Endothelial cell of umbilical vein (primary cell): ENCODE results near the gene MUC13. TPM values are rescaled to one million over a fixed set of nuclear protein-coding genes. Genes with fewer than 3 reads are reported as not detected.

ENCODE experiments used
- BruUV-seq: library from RNA; stranded (reverse); fragments of 400-500 nt; replicated peaks from 2 replicates; lab custom pipeline; 2021; lab: Mats Ljungman, UMichigan
- CTCF ChIA-PET: fragments of 300-600, 350-600 bp; sonication (Branson Sonifier 250); formaldehyde crosslinking; loops from one replicate; lab custom pipeline; 2021; ENCODE audit warnings: antibody characterized with exemption, inconsistent platforms; lab: Charles Lee
- POLR2A ChIA-PET: fragments of 300-600, 350-600 bp; sonication (Branson Sonifier 250); formaldehyde crosslinking; loops from one replicate; lab custom pipeline; 2021; ENCODE audit warnings: antibody characterized with exemption, inconsistent platforms; lab: Charles Lee
- DNase-seq: peaks from one replicate; pipeline ENCODE4 v3.0.0-alpha.2; 2011; ENCODE audit warnings: low read depth, low spot score
- FAIRE-seq: peaks from 2 replicates; lab custom pipeline; 2011; peaks lifted over from hg19 to GRCh38; lab: Jason Lieb, UNC
- H2AFZ ChIP-seq: 2 replicates; pipeline ENCODE4 v1.6.0; 2012; ENCODE audit warnings: low read depth, low read length, control low read depth, inconsistent platforms
- H3K27ac ChIP-seq: 2 replicates; pipeline ENCODE4 v1.5.1; 2011; ENCODE audit warnings: low read depth, mild to moderate bottlenecking, control low read depth, low read length, moderate library complexity; ENCODE audit not compliant: insufficient read depth
- H3K27me3 ChIP-seq, 2 experiments: 2 replicates each; pipeline versions ENCODE4 v1.6.0 to v1.6.1; 2011; ENCODE audit warnings: low read length in 2 of 2, mixed read lengths in 1 of 2; ENCODE audit not compliant: control insufficient read depth in 2 of 2, insufficient read depth in 2 of 2
- H3K36me3 ChIP-seq, 2 experiments: 2 replicates in 1 of 2; 3 replicates in 1 of 2; pipeline ENCODE4 v1.5.1; 2011; ENCODE audit warnings: low read length in 2 of 2, mild to moderate bottlenecking in 1 of 2, moderate library complexity in 1 of 2; ENCODE audit not compliant: control insufficient read depth in 2 of 2, insufficient read depth in 2 of 2; ENCODE audit errors: extremely low read depth in 1 of 2
- H3K4me1 ChIP-seq: 3 replicates; pipeline ENCODE4 v1.5.1; 2011; ENCODE audit warnings: mild to moderate bottlenecking, low read length; ENCODE audit not compliant: control insufficient read depth, insufficient read depth; ENCODE audit errors: extremely low read depth
- H3K4me2 ChIP-seq: 2 replicates; pipeline ENCODE4 v1.6.1; 2011; ENCODE audit warnings: low read length, control low read depth, mixed read lengths; ENCODE audit not compliant: insufficient read depth
- H3K4me3 ChIP-seq, 3 experiments: fragments of 200-600 bp in 1 of 3; sonication (generic), shearing (Covaris generic) in 1 of 3; replicated peaks in 1 of 3; 2 replicates each; pipeline ENCODE4 v1.5.1; 2011 to 2016; ENCODE audit warnings: control low read depth in 3 of 3, low read length in 3 of 3, mild to moderate bottlenecking in 2 of 3, inconsistent platforms in 1 of 3, low read depth in 1 of 3, moderate library complexity in 1 of 3; ENCODE audit not compliant: insufficient read depth in 1 of 3
- H3K79me2 ChIP-seq: 2 replicates; pipeline ENCODE4 v1.6.0; 2012; ENCODE audit warnings: low read length, inconsistent platforms; ENCODE audit not compliant: control insufficient read depth, insufficient read depth
- H3K9ac ChIP-seq: replicated peaks from 2 replicates; pipeline ENCODE3; 2011; ENCODE audit warnings: low read length, control low read depth; ENCODE audit not compliant: insufficient read depth; ENCODE audit errors: extremely low read depth
- H3K9me1 ChIP-seq: replicated peaks from 3 replicates; pipeline ENCODE4 v1.6.0; 2011; ENCODE audit warnings: mild to moderate bottlenecking, low read length; ENCODE audit not compliant: control insufficient read depth, insufficient read depth; ENCODE audit errors: extremely low read depth
- H3K9me3 ChIP-seq: replicated peaks from 2 replicates; pipeline ENCODE4 v1.5.1; 2012; ENCODE audit warnings: low read length, inconsistent platforms; ENCODE audit not compliant: control insufficient read depth, insufficient read depth
- H4K20me1 ChIP-seq: replicated peaks from 2 replicates; pipeline ENCODE3; 2011; ENCODE audit warnings: mild to moderate bottlenecking, low read length; ENCODE audit not compliant: control insufficient read depth, insufficient read depth; ENCODE audit errors: extremely low read depth
- EZH2 ChIP-seq: IDR thresholded peaks from 2 replicates; pipeline ENCODE4 v1.6.1; 2012; ENCODE audit warnings: borderline replicate concordance, low read depth, mild to moderate bottlenecking, moderate library complexity, low read length, inconsistent platforms; ENCODE audit not compliant: severe bottlenecking
- FOS ChIP-seq: IDR thresholded peaks from 2 replicates; pipeline ENCODE4 v1.6.1; 2011; ENCODE audit warnings: mild to moderate bottlenecking, low read length, moderate library complexity, borderline replicate concordance; ENCODE audit not compliant: insufficient read depth
- GATA2 ChIP-seq: IDR thresholded peaks from 2 replicates; pipeline ENCODE4 v1.7.0; 2011; ENCODE audit warnings: low read depth, mild to moderate bottlenecking, moderate library complexity, mixed read lengths, low read length; ENCODE audit not compliant: insufficient read length, insufficient read depth
- JUN ChIP-seq: IDR thresholded peaks from 2 replicates; pipeline ENCODE4 v1.6.1; 2011; ENCODE audit warnings: borderline replicate concordance, low read depth; ENCODE audit not compliant: insufficient read length, insufficient read depth
- MYC ChIP-seq: IDR thresholded peaks from one replicate; pipeline ENCODE4 v1.6.1; 2011; ENCODE audit warnings: mild to moderate bottlenecking, low read depth, low read length
- POLR2A ChIP-seq: IDR thresholded peaks from 2 replicates; pipeline ENCODE4 v1.6.1; 2012; ENCODE audit warnings: low read depth, mild to moderate bottlenecking, control low read depth, low read length
- POLR2AphosphoS5 ChIP-seq: IDR thresholded peaks from 2 replicates; pipeline ENCODE4 v1.6.1; 2012; ENCODE audit warnings: low read depth, mild to moderate bottlenecking, control low read depth, low read length, moderate library complexity; ENCODE audit not compliant: insufficient read depth
- dilution Hi-C: fragments of 300-500 bp; cut with MboI; formaldehyde crosslinking; loops from one replicate; pipeline ENCODE4 v1.15.0; 2019; ENCODE audit warnings: low sequenced_read_pairs; ENCODE audit not compliant: extremely low pct_ligation_motif_present
- intact Hi-C: fragments of 100-400 bp; cut with micrococcal nuclease; formaldehyde crosslinking; loops from one replicate; pipeline ENCODE4 v1.10.0; 2022
- polyA plus RNA-seq, 4 experiments: library from polyadenylated mRNA; depleted of rRNA in 3 of 4; stranded (reverse) in 3 of 4; unstranded in 1 of 4; fragments of >200 nt; gene quantifications; 2 replicates each; pipeline versions ENCODE4 v1.2.1 to v1.2.3, GENCODE V29; 2011 to 2012; ENCODE audit warnings: missing spikeins in 1 of 4
- total RNA-seq: library from RNA; stranded (reverse); gene quantifications from 2 replicates; pipeline ENCODE4 v1.2.3, GENCODE V29; 2021
- TF ChIP-seq, protein P1 (sequence below): IDR thresholded peaks from 2 replicates; pipeline ENCODE4 v1.6.1; 2011; ENCODE audit not compliant: insufficient read depth, insufficient read length
- TF ChIP-seq, protein P2 (sequence below), 2 donors: IDR thresholded peaks; 1 replicate in 1 of 2; 2 replicates in 1 of 2; pipeline ENCODE4 v1.5.1; 2011; ENCODE audit warnings: low read length in 2 of 2, mild to moderate bottlenecking in 2 of 2, moderate library complexity in 2 of 2, control low read depth in 1 of 2, inconsistent platforms in 1 of 2, low read depth in 1 of 2; ENCODE audit not compliant: insufficient read depth in 1 of 2; ENCODE audit errors: extremely low read depth in 1 of 2

The MUC13 gene
- total and polyA plus RNA-seq, 2 donors (not counting 3 experiments of a cell fraction or from before 2014, with no cell fraction given), result not detected

DNA sequence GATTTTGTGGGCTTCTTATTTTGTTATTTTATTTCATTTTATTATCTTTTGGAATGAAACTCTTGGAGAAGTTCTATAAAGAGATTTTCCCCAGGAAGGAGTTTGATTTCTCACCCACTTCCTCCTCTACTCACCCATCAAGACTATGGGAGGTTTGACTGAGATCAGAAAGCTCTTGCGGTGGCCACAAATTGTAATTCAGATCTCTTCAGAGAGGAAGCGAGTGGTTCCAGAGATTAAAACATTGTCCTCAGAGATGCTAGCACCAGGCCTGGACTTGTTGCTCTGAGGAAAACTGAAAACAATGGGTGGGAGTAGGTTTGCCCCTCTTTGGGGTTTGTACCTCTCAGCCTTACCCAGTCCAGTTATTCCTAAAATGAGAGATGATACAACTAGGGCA, 8.1 kb upstream of the MUC13 start:
- H3K27ac ChIP-seq, result no peak overlapping the region
- no peak overlapping the region for H2AFZ ChIP-seq
- H3K4me2 ChIP-seq, result no peak overlapping the region
- peaks cover 0 to 1% of the 10 kb centered on the region in 2 experiments for H3K27me3 ChIP-seq
- intact Hi-C loops (no loop called here), dilution Hi-C loops (no loop called here)
- no peak overlapping the region for H3K4me3 ChIP-seq
- H3K36me3 ChIP-seq, result no peaks in the 10 kb centered on the region
- H3K4me1 ChIP-seq, result no peaks in the 10 kb centered on the region
- no peaks in the 10 kb centered on the region for H4K20me1 ChIP-seq
- no peak for FAIRE-seq
- POLR2A ChIA-PET, result no interaction called here
- no peaks in the 10 kb centered on the region for H3K9me3 ChIP-seq
- H3K9ac ChIP-seq, result no peak overlapping the region
- no TSS peak for BruUV-seq
- no peaks in the 10 kb centered on the region for H3K79me2 ChIP-seq
- no peaks in the 10 kb centered on the region for H3K9me1 ChIP-seq
- no peak for DNase-seq
- CTCF ChIA-PET, result interaction anchor here (1.4 kb wide), 1 partner anchor 10 kb away, joined by 3 read pairs; no protein-coding TSS in a partner anchor
- TF ChIP-seq POLR2A (no peak), FOS (no peak), EZH2 (no peak), POLR2AphosphoS5 (no peak), JUN (no peak), MYC (no peak), GATA2 (no peak)
- TF ChIP-seq, protein P1, sequence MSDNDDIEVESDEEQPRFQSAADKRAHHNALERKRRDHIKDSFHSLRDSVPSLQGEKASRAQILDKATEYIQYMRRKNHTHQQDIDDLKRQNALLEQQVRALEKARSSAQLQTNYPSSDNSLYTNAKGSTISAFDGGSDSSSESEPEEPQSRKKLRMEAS, result no peak
- TF ChIP-seq, protein P2, sequence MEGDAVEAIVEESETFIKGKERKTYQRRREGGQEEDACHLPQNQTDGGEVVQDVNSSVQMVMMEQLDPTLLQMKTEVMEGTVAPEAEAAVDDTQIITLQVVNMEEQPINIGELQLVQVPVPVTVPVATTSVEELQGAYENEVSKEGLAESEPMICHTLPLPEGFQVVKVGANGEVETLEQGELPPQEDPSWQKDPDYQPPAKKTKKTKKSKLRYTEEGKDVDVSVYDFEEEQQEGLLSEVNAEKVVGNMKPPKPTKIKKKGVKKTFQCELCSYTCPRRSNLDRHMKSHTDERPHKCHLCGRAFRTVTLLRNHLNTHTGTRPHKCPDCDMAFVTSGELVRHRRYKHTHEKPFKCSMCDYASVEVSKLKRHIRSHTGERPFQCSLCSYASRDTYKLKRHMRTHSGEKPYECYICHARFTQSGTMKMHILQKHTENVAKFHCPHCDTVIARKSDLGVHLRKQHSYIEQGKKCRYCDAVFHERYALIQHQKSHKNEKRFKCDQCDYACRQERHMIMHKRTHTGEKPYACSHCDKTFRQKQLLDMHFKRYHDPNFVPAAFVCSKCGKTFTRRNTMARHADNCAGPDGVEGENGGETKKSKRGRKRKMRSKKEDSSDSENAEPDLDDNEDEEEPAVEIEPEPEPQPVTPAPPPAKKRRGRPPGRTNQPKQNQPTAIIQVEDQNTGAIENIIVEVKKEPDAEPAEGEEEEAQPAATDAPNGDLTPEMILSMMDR (IDR thresholded peaks at IDR 0.05; ENCODE audit: extremely low read depth in 1 of 2, insufficient read depth in 1 of 2, low read depth in 1 of 2, low read length in 2 of 2), result no peak
